Medulla oblongata (tissue), 1 donor: Measurements from ENCODE around the gene CEND1.
A peak's percentile ranks its signal among the peaks of the same experiment; 100 is the strongest.

Experiments
- DNase-seq: peaks from one replicate; pipeline ENCODE4 v3.0.0-alpha.2; 2015; ENCODE audit errors: extremely low spot score

CEND1 gene

DNA sequence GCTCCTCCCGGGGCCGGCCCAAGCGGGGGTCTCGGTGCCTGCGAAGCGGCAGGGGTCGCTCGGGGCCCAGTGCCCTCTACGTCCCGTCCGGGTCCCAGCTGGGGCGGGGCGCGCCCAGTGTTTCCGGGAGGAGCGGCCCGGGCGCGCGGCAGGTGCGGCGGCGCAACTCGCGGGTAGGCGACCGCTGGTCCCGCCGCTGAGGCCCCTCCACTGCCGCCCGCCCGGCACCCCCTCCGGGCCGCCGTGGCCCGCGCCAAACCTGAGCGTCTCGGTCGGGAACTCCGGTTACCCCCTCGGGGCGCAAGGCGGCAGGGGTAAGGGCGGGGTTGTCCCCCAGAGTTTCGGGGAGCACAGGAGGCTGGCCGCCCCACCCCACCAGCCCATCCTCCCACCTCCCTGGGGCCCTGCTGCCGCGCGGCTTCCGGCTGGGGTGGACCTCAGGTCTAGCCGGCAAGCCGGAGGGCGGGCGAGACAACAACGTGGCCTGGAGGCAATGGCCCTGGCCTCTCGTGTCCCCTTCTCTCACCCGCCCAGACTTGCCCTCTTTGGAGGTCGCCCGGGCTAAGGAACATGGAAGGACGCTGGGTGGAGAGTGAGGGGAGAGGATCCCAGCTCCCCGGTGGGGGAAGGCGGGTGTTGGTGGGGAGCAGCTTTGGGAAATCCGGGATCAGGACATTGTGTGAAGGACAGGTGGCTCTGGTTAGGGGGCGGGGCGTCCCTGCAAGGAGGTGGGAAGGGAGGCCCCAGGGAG, 37.4 kb upstream of the CEND1 start:
- DNase-seq = no peak

DNA sequence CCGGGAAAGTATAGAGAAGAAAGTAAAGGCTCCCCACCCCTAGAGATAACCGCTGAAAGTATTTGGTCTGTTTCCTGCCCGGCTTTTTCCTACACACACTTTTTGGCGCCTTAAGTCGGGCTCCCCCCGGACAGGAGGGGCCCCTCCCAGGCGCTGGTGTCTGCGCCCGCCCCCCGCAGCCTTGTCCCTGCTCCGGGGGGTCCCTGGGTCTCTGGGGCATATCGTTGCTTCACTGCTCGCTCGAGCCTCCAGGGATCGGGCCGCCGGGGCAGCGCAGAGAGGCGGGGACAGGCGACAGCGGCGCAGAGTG, 36.9 kb upstream of the CEND1 start:
- no peak for DNase-seq

DNA sequence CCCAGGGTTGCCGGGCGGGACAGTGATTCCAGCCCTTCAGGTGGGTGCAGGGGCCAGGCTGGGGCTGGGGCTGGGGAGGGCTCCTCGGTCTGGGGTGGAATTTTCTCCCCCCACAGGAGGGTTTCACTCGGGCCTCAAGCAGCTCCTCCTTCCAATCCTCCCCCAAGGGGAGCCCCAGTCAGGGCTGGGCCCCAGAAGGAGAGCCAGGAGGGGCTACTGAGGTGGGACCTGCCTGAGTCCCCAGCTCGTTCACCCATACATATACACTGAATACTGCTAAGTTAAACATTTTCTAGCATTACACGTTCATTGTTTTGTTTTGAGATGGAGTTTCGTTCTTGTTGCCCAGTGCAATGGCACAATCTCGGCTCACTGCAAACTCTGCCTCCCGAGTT, 36.3 kb upstream of the CEND1 start:
- DNase-seq = no peak

DNA sequence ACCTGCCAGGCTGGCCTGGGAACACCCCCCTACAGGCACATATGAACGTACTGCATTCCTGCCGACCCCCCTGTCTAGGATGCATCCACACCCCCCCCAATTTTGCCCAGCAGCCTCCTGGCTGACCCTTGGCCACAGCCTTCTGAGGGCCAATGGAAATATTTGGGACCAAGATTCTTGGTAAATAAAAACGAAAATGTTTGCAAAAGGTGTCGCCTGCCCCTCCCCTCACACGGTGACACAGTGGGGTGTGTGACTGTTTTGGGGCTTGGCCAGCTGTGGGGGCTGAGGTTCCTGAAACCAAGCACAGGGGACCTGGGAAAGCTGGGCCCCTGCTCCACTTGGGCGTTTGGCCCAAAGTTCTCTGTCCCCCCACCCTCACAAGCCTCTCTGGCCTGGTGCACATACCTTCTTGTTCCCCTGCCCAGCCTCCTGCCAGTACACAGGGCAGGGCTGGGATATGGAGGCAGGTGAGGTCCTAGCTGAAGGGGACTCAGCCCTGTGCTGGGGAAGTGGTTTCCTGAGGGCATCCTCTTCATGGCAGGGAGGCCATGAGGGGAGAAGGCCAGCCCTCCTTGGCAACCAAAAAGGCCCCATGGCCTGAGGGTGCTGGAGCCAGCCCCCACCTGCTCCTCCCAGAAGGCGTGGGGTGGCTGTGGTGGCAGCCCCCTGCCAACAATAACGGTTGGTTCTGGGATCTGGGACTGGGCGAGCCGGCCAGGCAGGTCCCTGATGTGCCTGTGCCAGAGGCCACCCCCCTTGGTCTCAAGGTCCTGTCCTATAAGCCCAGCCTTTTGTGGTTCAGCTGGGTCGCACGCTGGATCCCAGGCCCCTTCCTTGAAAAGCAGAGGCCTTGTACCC, 35.7 kb upstream of the CEND1 start:
- no peak for DNase-seq

DNA sequence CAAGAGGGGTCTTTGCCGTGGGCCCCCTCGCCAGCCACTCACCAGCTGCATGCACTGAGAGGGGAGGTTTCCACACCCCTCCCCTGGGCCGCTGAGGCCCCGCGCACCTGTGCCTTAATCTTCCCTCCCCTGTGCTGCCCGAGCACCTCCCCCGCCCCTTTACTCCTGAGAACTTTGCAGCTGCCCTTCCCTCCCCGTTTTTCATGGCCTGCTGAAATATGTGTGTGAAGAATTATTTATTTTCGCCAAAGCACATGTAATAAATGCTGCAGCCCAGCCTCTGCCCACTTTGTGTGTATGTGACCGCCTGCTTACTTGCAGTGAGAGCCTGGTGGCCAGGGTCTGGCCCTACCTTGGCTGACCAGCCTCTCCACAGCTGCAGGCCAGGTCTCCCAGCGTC, 35.1 kb upstream of the CEND1 start:
- DNase-seq = no peak

DNA sequence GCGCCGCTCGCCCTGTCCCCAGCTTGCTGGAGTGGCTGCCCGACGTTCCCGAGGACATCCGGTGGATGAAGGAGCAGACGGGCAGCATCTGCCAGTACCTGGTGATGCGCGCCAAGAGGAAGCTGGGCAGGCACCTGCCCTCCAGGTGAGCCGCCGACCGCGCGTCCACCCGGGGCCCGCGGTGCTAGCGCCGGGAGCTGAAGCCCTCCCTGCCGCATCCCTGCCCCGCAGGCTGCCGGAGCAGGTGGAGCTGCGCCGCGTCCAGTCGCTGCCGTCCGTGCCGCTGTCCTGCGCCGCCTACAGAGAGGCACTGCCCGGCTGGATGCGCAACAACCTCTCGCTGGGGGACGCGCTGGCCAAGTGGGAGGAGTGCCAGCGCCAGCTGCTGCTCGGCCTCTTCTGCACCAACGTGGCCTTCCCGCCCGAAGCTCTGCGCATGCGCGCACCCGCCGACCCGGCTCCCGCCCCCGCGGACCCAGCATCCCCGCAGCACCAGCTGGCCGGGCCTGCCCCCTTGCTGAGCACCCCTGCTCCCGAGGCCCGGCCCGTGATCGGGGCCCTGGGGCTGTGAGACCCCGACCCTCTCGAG, 34.5 kb upstream of the CEND1 start:
- DNase-seq = no peak

DNA sequence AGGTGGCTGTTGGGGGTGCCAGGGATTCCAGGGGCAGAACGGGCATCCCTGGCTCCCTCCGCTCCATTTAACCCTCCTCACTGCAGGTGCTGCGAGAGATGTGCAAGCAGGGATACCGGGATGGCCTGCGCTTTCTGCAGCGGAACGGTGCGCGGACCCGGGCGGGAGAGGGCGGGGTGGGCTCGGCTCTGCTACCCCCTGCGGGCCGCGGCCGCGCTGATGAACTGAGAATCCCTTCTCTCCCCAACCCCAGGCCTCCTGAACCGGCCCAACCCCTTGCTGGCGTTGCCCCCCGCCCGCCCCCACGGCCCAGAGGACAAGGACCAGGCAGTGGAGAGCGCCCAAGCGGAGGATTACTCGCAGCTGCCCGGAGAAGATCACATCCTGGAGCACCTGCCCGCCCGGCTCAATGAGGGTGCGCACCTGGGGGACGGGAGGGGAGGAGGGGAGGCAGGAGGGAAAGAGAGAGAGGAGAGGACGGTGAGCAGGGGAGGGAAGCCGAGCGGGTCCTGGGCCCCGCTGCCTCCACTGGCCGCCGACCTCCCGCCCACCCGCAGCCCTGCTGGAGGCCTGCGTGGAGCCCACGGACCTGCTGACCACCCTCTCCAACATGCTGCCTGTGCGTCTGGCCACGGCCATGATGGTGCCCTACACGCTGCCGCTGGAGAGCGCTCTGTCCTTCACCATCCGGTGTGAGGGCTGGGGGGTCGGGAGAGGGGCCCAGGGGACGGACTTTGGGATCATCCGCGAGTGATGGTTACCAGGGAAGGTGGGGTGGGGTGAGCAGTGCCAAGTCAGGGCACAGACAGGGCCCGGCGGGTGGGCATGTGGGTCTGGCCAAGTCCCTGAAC, 33.8 kb upstream of the CEND1 start:
- DNase-seq = no peak

DNA sequence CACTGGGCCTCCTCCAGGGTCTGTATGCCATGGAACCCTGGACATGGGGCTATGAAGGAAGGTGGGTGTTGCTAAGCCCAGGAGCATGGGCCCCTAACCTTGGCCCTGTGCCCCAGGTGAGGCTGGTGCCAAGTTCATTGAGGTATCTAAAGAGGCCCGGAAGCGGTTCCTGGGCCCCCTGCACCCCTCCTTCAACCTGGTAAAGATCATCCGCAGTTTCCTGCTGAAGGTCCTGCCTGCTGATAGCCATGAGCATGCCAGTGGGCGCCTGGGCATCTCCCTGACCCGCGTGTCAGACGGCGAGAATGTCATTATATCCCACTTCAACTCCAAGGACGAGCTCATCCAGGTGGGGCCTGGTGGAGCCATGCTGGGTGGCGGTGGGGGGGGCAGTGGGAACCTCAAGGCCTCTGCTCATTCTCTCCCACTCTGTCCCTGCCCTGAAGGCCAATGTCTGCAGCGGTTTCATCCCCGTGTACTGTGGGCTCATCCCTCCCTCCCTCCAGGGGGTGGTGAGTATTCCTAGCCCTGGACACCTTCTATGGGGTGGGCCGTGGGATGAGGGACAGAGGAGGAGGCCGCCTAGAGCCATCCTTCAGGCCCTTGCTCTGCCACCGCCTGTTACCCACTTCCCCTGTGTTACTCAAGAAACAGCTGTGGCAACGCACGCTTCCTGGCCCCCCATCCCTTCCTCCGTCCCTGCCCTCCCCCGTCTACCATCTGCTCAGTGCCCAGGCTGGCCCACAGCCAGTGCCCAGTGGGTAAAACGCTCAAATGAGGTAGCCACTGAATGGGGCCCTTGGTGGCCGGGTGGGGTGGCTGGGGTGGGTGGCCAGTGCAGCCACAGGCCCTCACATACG, 31.9 kb upstream of the CEND1 start:
- peak; percentile 57 for DNase-seq

DNA sequence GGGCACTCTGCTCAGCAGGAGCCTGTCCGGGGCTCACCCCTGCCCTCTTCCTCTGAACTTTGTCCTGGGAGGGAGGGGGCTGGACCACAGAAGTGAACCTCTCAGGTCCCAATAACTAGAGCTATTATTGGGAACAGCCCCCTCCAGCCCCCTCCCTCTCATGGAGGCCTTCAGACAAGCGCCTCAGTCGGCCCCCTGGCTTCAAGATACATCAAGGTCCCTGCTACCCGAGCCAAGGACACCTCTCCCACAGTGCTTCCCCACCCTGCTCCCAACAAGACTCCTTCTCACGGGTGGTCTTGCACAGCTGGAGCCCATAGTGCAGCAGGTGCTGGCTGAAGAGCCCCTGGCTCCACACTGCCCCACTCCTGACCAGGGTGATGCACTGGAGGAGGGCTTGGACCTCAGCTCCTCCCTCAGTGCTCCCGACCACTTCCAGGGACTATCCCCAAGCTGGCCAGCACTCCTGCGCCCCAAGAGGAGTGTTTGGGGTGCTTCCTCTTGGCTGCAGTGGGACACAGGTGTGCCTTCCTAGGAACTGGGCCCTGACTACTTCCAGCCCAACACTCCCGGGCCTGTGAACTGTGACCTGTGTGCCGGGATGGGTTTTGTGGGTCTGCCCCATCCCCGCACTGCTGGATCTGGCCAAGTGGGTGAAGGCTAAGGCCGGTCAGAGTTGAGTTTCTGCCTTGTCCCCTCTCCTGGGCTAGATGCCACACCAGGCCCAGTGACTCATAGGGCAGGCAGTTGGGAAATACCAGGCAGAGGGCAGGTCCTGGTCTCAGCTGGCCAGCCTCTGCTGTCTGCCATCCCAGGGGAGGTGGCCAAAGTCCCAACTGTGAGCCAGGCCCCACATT, 31.0 kb upstream of the CEND1 start:
- DNase-seq = peak; percentile 75

DNA sequence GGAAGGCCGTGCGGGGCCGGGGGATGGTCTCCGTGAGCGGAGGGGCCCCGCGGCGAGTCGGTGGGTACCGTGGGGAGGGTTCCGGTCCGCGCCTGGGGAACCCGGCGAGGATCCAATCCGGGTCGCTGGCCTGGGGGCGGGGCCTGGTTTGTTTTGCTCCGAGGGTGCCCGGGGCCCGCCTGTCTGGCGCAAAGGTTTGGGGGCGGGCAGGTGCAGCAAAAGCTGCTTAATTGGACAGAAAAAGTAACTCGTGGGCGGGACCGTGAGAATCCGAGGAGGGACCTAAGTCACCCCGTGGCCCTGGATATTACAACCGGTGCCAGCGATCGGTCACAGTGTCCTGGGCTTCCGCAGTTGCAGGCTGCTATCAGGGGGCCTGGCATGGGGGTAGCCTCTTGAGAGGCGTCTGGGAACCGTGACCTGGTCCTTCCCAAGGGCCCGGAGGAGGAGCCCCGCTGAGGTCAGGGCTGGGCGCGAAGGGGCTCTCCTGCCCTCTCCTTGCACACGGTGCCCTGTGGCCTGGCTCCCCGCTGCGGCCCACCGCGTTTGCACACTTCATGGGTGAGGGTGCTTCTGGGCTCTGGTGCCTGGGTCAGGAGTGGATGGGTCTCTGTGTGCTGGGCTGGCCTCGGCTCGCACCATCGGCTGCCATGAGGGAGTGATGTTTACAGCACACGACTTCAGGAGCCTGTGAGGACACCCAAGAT, 30.2 kb upstream of the CEND1 start:
- DNase-seq = peak; percentile 77

DNA sequence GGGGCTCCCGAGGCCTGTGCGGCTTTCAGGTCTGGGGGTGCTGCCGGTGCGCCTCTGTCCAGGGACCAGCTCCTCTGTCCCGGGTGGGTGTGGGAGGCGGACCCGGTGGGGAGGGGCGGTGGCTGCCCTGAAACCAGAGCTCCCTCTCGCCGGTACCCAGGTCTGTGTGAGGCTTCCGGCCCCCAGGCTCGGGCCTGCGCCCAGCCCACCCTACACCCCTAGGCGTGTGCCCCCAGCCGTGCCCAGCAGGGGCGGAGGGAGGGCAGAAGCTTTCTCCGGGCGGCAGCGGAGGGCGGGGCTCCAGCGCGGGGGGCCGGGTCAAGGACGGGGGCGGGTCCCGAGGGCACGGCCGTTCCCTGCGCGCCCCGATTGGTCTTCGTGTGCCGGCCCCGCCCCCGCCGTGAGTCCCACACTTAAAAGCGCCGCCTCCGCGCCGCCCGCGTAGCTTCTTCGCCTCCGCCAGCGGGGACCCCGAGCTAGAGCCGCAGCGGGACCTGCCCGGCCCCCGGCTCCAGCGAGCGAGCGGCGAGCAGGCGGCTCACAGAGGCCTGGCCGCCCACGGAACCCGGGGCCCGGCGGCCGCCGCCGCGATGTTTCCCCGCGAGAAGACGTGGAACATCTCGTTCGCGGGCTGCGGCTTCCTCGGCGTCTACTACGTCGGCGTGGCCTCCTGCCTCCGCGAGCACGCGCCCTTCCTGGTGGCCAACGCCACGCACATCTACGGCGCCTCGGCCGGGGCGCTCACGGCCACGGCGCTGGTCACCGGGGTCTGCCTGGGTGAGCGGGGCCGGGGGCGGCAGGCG, 29.4 kb upstream of the CEND1 start:
- DNase-seq = peak; percentile 95

DNA sequence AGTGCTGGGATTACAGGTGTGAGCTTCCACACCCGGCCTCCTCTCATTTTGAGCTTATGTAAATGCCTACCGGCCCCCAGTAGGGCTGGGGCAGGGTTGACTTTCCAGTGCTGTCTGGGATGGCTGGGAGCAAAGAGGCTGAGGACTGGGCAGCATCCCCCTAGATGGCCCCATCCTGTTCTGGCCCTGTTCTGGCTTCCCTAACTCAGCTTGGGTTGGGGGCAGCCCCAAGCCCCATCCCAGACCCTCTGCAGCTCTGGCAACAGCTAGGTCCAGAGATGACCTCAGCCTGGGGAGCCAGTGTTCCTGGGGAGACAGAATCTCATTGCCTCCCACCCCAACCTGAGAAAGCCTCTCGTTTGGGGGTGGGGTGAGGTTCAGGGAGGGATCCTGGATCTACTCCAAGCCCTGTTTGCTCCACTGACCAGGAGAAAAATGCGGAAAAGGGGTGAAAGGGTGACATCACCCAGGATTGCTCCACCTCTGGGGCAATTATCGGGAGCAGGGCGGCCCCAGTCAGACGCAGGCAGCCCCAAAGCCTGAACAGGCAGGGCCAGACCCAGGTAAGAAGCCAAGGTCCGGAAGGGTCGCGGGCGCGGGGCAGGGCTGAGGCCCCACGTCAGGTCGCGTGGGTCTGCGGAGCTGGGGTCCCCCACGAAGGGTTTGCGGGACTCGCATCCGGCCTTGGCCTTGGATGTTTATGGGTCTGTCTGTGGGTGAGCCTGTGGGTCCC, 28.7 kb upstream of the CEND1 start, which contains the start of gene PNPLA2:
TSS of gene PNPLA2 (plus strand) at position 519 of the 733 bp plus-strand sequence. CDS start 805 bp downstream, outside the sequence.
- DNase-seq = no peak

DNA sequence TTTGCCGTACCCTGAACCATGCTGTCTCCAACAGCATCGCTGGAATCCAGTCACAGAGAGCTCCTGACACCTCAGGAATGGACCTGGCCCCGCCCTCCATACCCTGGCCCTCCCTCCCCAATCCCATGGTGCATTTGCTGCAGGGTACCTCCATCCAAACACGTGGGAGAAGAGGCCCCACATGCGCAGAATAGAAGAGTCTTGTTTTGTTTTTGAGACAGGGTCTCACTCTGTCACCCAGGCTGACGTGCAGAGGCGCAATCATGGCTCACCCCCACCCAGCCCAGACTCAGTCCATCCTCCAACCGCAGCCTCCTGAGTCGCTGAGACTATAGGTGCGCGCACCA, 26.5 kb upstream of the CEND1 start:
- no peak for DNase-seq

DNA sequence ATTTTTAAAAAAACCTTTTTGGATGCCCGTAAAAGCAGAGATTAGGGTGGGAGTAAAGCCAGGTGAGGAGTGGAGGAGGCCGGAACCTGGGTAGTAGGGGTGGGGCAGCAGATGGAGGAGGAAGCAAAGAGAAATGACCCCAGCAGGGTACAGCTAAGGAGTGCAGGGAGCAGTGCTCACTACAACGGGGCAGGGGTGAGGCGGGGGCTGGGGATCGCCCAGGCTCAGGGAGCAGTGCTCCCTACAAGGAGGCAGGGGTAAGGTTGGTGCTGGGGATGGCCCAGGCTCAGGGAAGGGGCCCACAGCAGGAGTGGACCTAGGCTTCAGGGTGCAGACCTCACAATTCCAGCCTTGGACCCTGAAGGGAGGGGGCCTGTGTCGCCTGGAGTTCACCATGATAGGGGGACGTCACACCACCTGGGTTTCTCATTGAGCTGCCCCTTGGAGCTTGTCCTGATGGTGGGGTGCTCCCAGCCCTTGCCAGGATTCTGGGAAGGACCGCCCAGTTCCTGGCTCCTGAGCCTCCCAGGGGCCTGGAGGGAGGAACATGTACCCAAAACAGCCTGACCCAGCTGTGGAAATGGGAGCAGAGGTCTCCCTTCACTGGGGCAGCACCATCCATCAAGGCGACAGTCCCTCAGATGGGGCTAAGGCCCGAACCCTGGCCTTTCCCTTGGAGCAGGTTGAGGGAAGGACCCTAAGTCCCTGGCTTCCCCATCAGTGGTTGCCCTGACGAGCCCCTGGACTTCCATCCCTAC, 26.0 kb upstream of the CEND1 start:
- no peak for DNase-seq

DNA sequence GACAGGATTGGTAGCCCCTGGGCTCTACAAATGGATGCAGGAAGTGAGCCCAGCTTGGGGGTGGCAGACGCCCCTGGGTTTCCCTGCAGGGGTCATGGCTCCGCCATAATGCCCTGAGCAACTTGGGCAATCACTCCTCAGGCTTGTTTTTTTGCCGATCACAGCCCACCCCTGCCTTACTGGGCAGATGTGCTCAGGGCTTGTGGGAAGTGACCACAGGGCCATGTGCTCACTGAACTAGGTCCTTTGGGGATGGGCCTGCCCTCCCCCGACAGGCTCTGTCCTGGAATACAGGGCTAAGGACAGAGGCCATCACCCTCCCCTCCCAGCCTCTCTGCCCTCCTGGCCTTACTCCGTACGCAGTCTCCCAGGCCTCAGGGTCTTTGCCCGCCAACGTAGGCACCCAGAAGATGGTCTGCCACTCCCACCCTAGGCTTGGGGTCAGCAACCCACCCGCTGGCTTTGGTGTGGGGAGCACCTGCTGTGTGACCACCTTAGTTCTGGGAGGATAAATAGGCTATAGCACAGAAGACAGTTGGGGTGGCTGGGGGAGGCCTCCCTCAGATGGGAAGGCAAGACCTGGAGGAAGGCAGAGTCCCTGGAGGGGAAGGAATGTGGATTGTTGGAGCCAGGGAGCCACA, 23.7 kb upstream of the CEND1 start:
- no peak for DNase-seq

DNA sequence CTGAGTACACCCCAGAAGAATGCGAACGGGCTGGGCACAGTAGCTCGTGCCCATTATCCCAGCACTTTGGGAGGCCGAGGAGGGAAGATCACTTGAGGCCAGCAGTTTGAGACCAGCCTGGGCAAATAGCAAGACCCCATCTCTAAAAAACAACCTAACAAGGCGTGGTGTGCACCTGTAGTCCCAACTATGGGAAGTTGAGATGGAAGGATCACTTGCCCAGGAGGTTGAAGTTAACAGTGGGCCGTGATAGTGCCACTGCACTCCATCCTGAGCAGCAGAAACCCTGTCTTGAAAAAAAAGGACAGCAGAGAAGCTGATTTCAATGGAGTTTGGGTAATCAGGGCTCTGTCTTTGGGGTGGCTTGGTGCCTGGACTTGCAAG, 23.2 kb upstream of the CEND1 start:
- DNase-seq = no peak

DNA sequence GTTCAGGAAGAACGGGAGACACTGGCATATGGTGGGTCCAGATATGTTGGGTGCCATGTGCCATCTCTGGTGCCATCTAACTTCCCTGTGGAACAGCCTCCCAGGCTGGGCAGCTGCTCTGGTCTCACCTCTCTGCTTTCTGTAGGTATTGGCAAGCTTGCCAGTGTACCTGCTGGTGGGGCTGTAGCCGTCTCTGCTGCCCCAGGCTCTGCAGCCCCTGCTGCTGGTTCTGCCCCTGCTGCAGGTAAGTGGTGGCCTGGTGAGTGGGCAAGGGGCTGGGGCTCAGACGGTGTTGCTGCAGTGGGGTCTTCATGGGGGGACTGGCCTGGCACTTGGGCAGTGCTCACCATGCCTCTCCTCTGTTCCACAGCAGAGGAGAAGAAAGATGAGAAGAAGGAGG, 22.5 kb upstream of the CEND1 start:
- DNase-seq = no peak
